HG02678 (cell line): ENCODE results near the gene ZRANB2.
A peak's percentile ranks its signal among the peaks of the same experiment; 100 is the strongest.

ENCODE experiments used
- ATAC-seq: cut with Tn5 transposase; IDR thresholded peaks from one replicate; pipeline ENCODE4 v1.9.1; 2021; ENCODE audit warnings: mild to moderate bottlenecking, moderate library complexity; ENCODE audit not compliant: unreplicated experiment

The ZRANB2 gene

GRCh38 chr1:71071720-71072119 is 9.1 kb downstream of the ZRANB2 start:
- no peak for ATAC-seq

- ATAC-seq: peak; percentile 90
These were observed 12.3 kb downstream of the ZRANB2 start for GRCh38 chr1:71068325-71069240.

- ATAC-seq: no peak
These were observed 26.0 kb downstream of the ZRANB2 start for GRCh38 chr1:71054791-71055190.

GRCh38 chr1:71054281-71054731 is 26.5 kb downstream of the ZRANB2 start:
- ATAC-seq: no peak

GRCh38 chr1:71053758-71054157 is 27.1 kb downstream of the ZRANB2 start:
- ATAC-seq: no peak

GRCh38 chr1:71053146-71053545 is 27.7 kb downstream of the ZRANB2 start:
- ATAC-seq: no peak

GRCh38 chr1:71049951-71050598 is 30.8 kb downstream of the ZRANB2 start:
- ATAC-seq: peak; percentile 51

GRCh38 chr1:71047635-71048607 is 32.9 kb downstream of the ZRANB2 start, which contains the start of gene PTGER3:
Gene PTGER3, minus strand, starts transcription at chr1:71047816. Its CDS starts 239 bp downstream, at chr1:71047577.
- ATAC-seq: peak; percentile 39

- peak; percentile 33 for ATAC-seq
These were observed 33.8 kb downstream of the ZRANB2 start for GRCh38 chr1:71046891-71047634.

GRCh38 chr1:71045463-71046028 is 35.3 kb downstream of the ZRANB2 start:
- no peak for ATAC-seq

- ATAC-seq: no peak
These were observed 36.0 kb downstream of the ZRANB2 start for GRCh38 chr1:71044833-71045232.

- ATAC-seq: no peak
These were observed 37.8 kb downstream of the ZRANB2 start for GRCh38 chr1:71043065-71043464.

GRCh38 chr1:71041806-71042205 is 39.0 kb downstream of the ZRANB2 start:
- no peak for ATAC-seq

- ATAC-seq: no peak
These were observed 41.1 kb downstream of the ZRANB2 start for GRCh38 chr1:71039661-71040262.

- ATAC-seq: no peak
These were observed 41.9 kb downstream of the ZRANB2 start for GRCh38 chr1:71038942-71039341.

- no peak for ATAC-seq
These were observed 42.8 kb downstream of the ZRANB2 start for GRCh38 chr1:71037829-71038620.

GRCh38 chr1:71037066-71037465 is 43.8 kb downstream of the ZRANB2 start:
- ATAC-seq: no peak

- ATAC-seq: no peak
These were observed 47.7 kb downstream of the ZRANB2 start for GRCh38 chr1:71033136-71033535.

- ATAC-seq: no peak
These were observed 49.4 kb downstream of the ZRANB2 start for GRCh38 chr1:71031426-71031825.
